K562 (cell line): ENCODE measurements around the gene RRAS. TPM values are rescaled to one million over a fixed set of nuclear protein-coding genes. Genes with fewer than 3 reads are reported as not detected.

Source experiments
- ARID3B ChIP-seq: fragments of 250-450 bp; sonication (Bioruptor Pico); IDR thresholded peaks from 2 replicates; pipeline ENCODE4 v1.4.0; 2020; ENCODE audit warnings: borderline replicate concordance
- FOXM1 ChIP-seq, 2 experiments: fragments of 450-650 bp in 1 of 2; sonication (generic) in 1 of 2; formaldehyde crosslinking in 1 of 2; IDR thresholded peaks; 2 replicates each; pipeline versions ENCODE4 v1.6.1 to v1.9.0; 2017 to 2022; ENCODE audit warnings: low read depth in 2 of 2, mild to moderate bottlenecking in 2 of 2, missing genetic modification reagents in 1 of 2, moderate library complexity in 1 of 2
- GABPB2 ChIP-seq: fragments of 250-450 bp; sonication (Bioruptor Pico); conservative IDR thresholded peaks from 2 replicates; pipeline ENCODE4 v1.5.1; 2021; ENCODE audit warnings: mild to moderate bottlenecking
- GATA2 ChIP-seq: sonication (generic); formaldehyde crosslinking; IDR thresholded peaks from 2 replicates; pipeline ENCODE4 v1.4.0; 2020; ENCODE audit warnings: mild to moderate bottlenecking, missing genetic modification reagents
- MTA3 ChIP-seq: fragments of 450-650 bp; formaldehyde crosslinking; IDR thresholded peaks from 2 replicates; pipeline ENCODE4 v1.6.1; 2017; ENCODE audit warnings: mild to moderate bottlenecking, borderline replicate concordance
- NELFE ChIP-seq: IDR thresholded peaks from 2 replicates; pipeline ENCODE4 v1.6.1; 2011; ENCODE audit warnings: mild to moderate bottlenecking; ENCODE audit not compliant: insufficient read depth, insufficient read length
- NR4A1 ChIP-seq, 2 experiments: fragments of 250-450 bp in 1 of 2; fragments of 450-650 bp in 1 of 2; sonication (Bioruptor Pico) in 1 of 2; IDR thresholded peaks; 2 replicates each; pipeline versions ENCODE4 v1.4.0 to v1.6.1; 2016 to 2020; ENCODE audit warnings: mild to moderate bottlenecking in 2 of 2, missing compliant biosample characterization in 1 of 2, missing genetic modification characterization in 1 of 2, moderate library complexity in 1 of 2
- REST ChIP-seq, 2 experiments: fragments of 450-650 bp; formaldehyde crosslinking in 1 of 2; IDR thresholded peaks; 2 replicates each; pipeline versions ENCODE4 v1.4.0 to v1.6.1; 2014 to 2020; ENCODE audit warnings: mild to moderate bottlenecking in 2 of 2, borderline replicate concordance in 1 of 2, low read depth in 1 of 2
- TFAP4 ChIP-seq: sonication (generic); formaldehyde crosslinking; IDR thresholded peaks from 2 replicates; pipeline ENCODE4 v1.8.0; 2022; ENCODE audit warnings: missing genetic modification reagents, mild to moderate bottlenecking, moderate library complexity, borderline replicate concordance
- ZBTB17 ChIP-seq: fragments of 450-650 bp; formaldehyde crosslinking; IDR thresholded peaks from 2 replicates; pipeline ENCODE4 v1.4.0; 2020; ENCODE audit warnings: mild to moderate bottlenecking
- ZC3H11A ChIP-seq: IDR thresholded peaks from 2 replicates; pipeline ENCODE4 v1.6.1; 2012; ENCODE audit warnings: low read depth, low read length, improper control_type of control experiment
- ZFP1 ChIP-seq: fragments of 450-650 bp; formaldehyde crosslinking; IDR thresholded peaks from 2 replicates; pipeline ENCODE4 v1.4.0; 2020; ENCODE audit warnings: mild to moderate bottlenecking, mixed read lengths
- ZNF280B ChIP-seq: fragments of 250-450 bp; sonication (Bioruptor Pico); IDR thresholded peaks from 2 replicates; pipeline ENCODE4 v1.5.1; 2021; ENCODE audit warnings: mild to moderate bottlenecking
- ZNF717 ChIP-seq: fragments of 250-450 bp; sonication (Bioruptor Pico); IDR thresholded peaks from 2 replicates; pipeline ENCODE4 v1.5.0; 2021
- polyA plus RNA-seq, 8 experiments: library from polyadenylated mRNA; depleted of rRNA in 4 of 8; stranded (reverse) in 5 of 8; unstranded in 3 of 8; fragments of >200 nt; fragmentation: Nextera tagmentation in 2 of 8; fragmentation: Illumina TruSeq in 1 of 8; extraction: Ambion mirVana in 2 of 8; extraction: Trizol in 1 of 8; gene quantifications; 2 replicates each; pipeline versions ENCODE4 v1.2.1 to v1.2.3, GENCODE V29; 2011 to 2014; ENCODE audit warnings: inconsistent platforms in 1 of 8, missing spikeins in 1 of 8
- total RNA-seq, 7 experiments: library from RNA; depleted of rRNA in 6 of 7; stranded (reverse); fragments of >200 nt in 6 of 7; fragmentation: Illumina TruSeq in 2 of 7; extraction: Trizol in 2 of 7; gene quantifications; 2 replicates each; pipeline versions ENCODE4 v1.2.1 to v1.2.3, GENCODE V29; 2011 to 2021; ENCODE audit warnings: low replicate concordance in 1 of 7

RRAS gene
- total and polyA plus RNA-seq, 9 of the 15 experiments (the other 6 are each of a cell fraction or from before 2014, with no cell fraction given): 0.70 to 17.3 (median 8.2) TPM

GRCh38 chr19:49676784-49677230 lies 36.9 kb upstream of the RRAS start (continued):
- no peak for TF ChIP-seq ARID3B
- TF ChIP-seq TFAP4: peak; percentile 74; the same call in 1 of the 2 replicates
- peak; percentile 32; the same call in 1 of the 2 replicates for TF ChIP-seq FOXM1 (IDR thresholded peaks at IDR 0.05; ENCODE audit: low read depth)
- no peak for TF ChIP-seq FOXM1 (CRISPR knock-in tag; IDR thresholded peaks at IDR 0.05; ENCODE audit: low read depth)
- no peak for TF ChIP-seq ZFP1 (CRISPR knock-in tag)
- no peak for TF ChIP-seq GABPB2 (CRISPR knock-in tag)
- TF ChIP-seq REST (IDR thresholded peaks at IDR 0.05; ENCODE audit: borderline replicate concordance): no peak
- TF ChIP-seq REST (CRISPR knock-in tag; IDR thresholded peaks at IDR 0.05; ENCODE audit: low read depth): no peak
- TF ChIP-seq ZNF717 (CRISPR knock-in tag): no peak
- peak; percentile 95 for TF ChIP-seq MTA3
- TF ChIP-seq GATA2 (CRISPR knock-in tag): no peak
- no peak for TF ChIP-seq ZC3H11A
- no peak for TF ChIP-seq NELFE
- no peak for TF ChIP-seq ZBTB17 (CRISPR knock-in tag)
- TF ChIP-seq NR4A1 (CRISPR knock-in tag; IDR thresholded peaks at IDR 0.05): no peak
- TF ChIP-seq NR4A1 (tag; IDR thresholded peaks at IDR 0.05): no peak
- no peak for TF ChIP-seq ZNF280B
